ENCODE measurements around the gene GARS1.
"Not testable (repeated sequence)": the region's sequence is repeated elsewhere in the genome, so short reads cannot be mapped to it uniquely, and the experiment has no call there.

DNA sequence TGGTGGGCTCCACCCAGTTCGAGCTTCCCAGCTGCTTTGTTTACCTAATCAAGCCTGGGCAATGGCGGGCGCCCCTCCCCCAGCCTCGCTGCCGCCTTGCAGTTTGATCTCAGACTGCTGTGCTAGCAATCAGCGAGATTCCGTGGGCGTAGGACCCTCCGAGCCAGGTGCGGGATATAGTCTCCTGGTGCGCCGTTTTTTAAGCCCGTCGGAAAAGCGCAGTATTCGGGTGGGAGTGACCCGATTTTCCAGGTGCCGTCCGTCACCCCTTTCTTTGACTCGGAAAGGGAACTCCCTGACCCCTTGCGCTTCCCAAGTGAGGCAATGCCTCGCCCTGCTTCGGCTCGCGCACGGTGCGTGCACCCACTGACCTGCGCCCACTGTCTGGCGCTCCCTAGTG is 47.6 kb downstream of the GARS1 start:
- TF ChIP-seq, protein P1, sequence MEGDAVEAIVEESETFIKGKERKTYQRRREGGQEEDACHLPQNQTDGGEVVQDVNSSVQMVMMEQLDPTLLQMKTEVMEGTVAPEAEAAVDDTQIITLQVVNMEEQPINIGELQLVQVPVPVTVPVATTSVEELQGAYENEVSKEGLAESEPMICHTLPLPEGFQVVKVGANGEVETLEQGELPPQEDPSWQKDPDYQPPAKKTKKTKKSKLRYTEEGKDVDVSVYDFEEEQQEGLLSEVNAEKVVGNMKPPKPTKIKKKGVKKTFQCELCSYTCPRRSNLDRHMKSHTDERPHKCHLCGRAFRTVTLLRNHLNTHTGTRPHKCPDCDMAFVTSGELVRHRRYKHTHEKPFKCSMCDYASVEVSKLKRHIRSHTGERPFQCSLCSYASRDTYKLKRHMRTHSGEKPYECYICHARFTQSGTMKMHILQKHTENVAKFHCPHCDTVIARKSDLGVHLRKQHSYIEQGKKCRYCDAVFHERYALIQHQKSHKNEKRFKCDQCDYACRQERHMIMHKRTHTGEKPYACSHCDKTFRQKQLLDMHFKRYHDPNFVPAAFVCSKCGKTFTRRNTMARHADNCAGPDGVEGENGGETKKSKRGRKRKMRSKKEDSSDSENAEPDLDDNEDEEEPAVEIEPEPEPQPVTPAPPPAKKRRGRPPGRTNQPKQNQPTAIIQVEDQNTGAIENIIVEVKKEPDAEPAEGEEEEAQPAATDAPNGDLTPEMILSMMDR (IDR thresholded peaks at IDR 0.05 in 8 of 11, conservative IDR thresholded peaks at IDR 0.05 in 3 of 11) = not testable (repeated sequence)
- TF ChIP-seq POLR2A (IDR thresholded peaks at IDR 0.05) = not testable (repeated sequence)
- TF ChIP-seq POLR2AphosphoS5 (IDR thresholded peaks at IDR 0.05) = peak in 1 of 3 donors; percentile 24
